Neuronal stem cell (in vitro differentiated cells): ENCODE results near the gene MFSD1.

Experiments used
- DNase-seq: peaks from one replicate; pipeline ENCODE4 v3.0.0-alpha.2; 2013; ENCODE audit warnings: low spot score
- H2AFZ ChIP-seq: one replicate; pipeline ENCODE4 v1.6.1; 2013; ENCODE audit warnings: mild to moderate bottlenecking, low read length, inconsistent platforms
- H2AK5ac ChIP-seq: 2 replicates; pipeline ENCODE4 v1.6.1; 2013; ENCODE audit warnings: low read depth, mild to moderate bottlenecking, inconsistent platforms, low read length, moderate library complexity, mixed read lengths
- H2BK120ac ChIP-seq: 2 replicates; pipeline ENCODE4 v1.6.1; 2013; ENCODE audit warnings: low read depth, mild to moderate bottlenecking, inconsistent platforms, low read length, moderate library complexity, mixed read lengths
- H2BK12ac ChIP-seq: one replicate; pipeline ENCODE4 v1.6.1; 2013; ENCODE audit warnings: low read length, inconsistent platforms
- H2BK15ac ChIP-seq: 2 replicates; pipeline ENCODE4 v1.6.1; 2013; ENCODE audit warnings: mild to moderate bottlenecking, low read length, inconsistent platforms, mixed read lengths
- H2BK5ac ChIP-seq: one replicate; pipeline ENCODE4 v1.6.1; 2013; ENCODE audit warnings: inconsistent platforms, mild to moderate bottlenecking, low read length, moderate library complexity
- H3K14ac ChIP-seq: one replicate; pipeline ENCODE4 v1.6.1; 2013; ENCODE audit warnings: low read length, inconsistent platforms
- H3K18ac ChIP-seq: 2 replicates; pipeline ENCODE4 v1.6.1; 2013; ENCODE audit warnings: low read length, inconsistent platforms
- H3K23ac ChIP-seq: 2 replicates; pipeline ENCODE4 v1.6.1; 2013; ENCODE audit warnings: low read depth, mild to moderate bottlenecking, mixed read lengths, low read length, inconsistent platforms; ENCODE audit not compliant: poor library complexity
- H3K27ac ChIP-seq: replicated peaks from 3 replicates; pipeline ENCODE4 v1.5.1; 2013; ENCODE audit warnings: low read length, inconsistent platforms
- H3K27me3 ChIP-seq, 3 experiments: 2 replicates each; pipeline ENCODE4 v1.6.1; 2013; ENCODE audit warnings: low read length in 3 of 3, mild to moderate bottlenecking in 2 of 3, inconsistent platforms in 1 of 3, low read depth in 1 of 3, mixed read lengths in 1 of 3, moderate library complexity in 1 of 3; ENCODE audit not compliant: control insufficient read depth in 3 of 3, insufficient read depth in 3 of 3
- H3K36me3 ChIP-seq, 2 donors: replicated peaks in 1 of 2; 2 replicates each; pipeline ENCODE4 v1.6.1; 2013; ENCODE audit warnings: low read length in 2 of 2; ENCODE audit not compliant: control insufficient read depth in 2 of 2, insufficient read depth in 2 of 2
- H3K4ac ChIP-seq: 2 replicates; pipeline ENCODE4 v1.6.1; 2013; ENCODE audit warnings: inconsistent platforms, mild to moderate bottlenecking, low read length, moderate library complexity
- H3K4me1 ChIP-seq, 2 donors: 1 replicate in 1 of 2; 2 replicates in 1 of 2; pipeline ENCODE4 v1.6.1; 2013; ENCODE audit warnings: low read length in 2 of 2, low read depth in 1 of 2; ENCODE audit not compliant: control insufficient read depth in 2 of 2, insufficient read depth in 1 of 2
- H3K4me2 ChIP-seq: one replicate; pipeline ENCODE4 v1.6.1; 2013; ENCODE audit warnings: mild to moderate bottlenecking, low read length, inconsistent platforms; ENCODE audit not compliant: insufficient read depth, poor library complexity, severe bottlenecking
- H3K4me3 ChIP-seq, 2 donors: 2 replicates each; pipeline ENCODE4 v1.5.1; 2013; ENCODE audit warnings: low read length in 2 of 2, mild to moderate bottlenecking in 2 of 2, inconsistent platforms in 1 of 2, moderate library complexity in 1 of 2
- H3K79me1 ChIP-seq: one replicate; pipeline ENCODE4 v1.6.1; 2013; ENCODE audit warnings: low read depth, mild to moderate bottlenecking, inconsistent platforms, low read length, moderate library complexity
- H3K9ac ChIP-seq: one replicate; pipeline ENCODE4 v1.6.1; 2013; ENCODE audit warnings: mild to moderate bottlenecking, low read depth, low read length, inconsistent platforms; ENCODE audit not compliant: poor library complexity
- H3K9me3 ChIP-seq, 2 donors: replicated peaks in 1 of 2; 2 replicates each; pipeline versions ENCODE3 to v1.6.1; 2013; ENCODE audit warnings: low read length in 2 of 2, mild to moderate bottlenecking in 2 of 2, inconsistent platforms in 1 of 2, low read depth in 1 of 2, mixed read lengths in 1 of 2, moderate library complexity in 1 of 2; ENCODE audit not compliant: control insufficient read depth in 2 of 2, insufficient read depth in 1 of 2
- H4K8ac ChIP-seq: one replicate; pipeline ENCODE4 v1.6.1; 2013; ENCODE audit warnings: low read depth, mild to moderate bottlenecking, inconsistent platforms, low read length, moderate library complexity
- H4K91ac ChIP-seq: one replicate; pipeline ENCODE4 v1.6.1; 2013; ENCODE audit warnings: low read length, low read depth, mild to moderate bottlenecking, inconsistent platforms; ENCODE audit not compliant: poor library complexity
- WGBS, 2 donors: extraction: QIAGEN DNeasy Blood & Tissue Kit; methylation state at CpG; one replicate each; pipeline ENCODE4 v1.1.7; 2013; ENCODE audit warnings: missing lambda C conversion rate in 2 of 2, mixed read lengths in 1 of 2; ENCODE audit not compliant: insufficient read length in 2 of 2, insufficient replicate concordance in 1 of 2; ENCODE audit errors: extremely low coverage in 2 of 2; 5-methylcytosine and 5-hydroxymethylcytosine counted together

MFSD1 gene

DNA sequence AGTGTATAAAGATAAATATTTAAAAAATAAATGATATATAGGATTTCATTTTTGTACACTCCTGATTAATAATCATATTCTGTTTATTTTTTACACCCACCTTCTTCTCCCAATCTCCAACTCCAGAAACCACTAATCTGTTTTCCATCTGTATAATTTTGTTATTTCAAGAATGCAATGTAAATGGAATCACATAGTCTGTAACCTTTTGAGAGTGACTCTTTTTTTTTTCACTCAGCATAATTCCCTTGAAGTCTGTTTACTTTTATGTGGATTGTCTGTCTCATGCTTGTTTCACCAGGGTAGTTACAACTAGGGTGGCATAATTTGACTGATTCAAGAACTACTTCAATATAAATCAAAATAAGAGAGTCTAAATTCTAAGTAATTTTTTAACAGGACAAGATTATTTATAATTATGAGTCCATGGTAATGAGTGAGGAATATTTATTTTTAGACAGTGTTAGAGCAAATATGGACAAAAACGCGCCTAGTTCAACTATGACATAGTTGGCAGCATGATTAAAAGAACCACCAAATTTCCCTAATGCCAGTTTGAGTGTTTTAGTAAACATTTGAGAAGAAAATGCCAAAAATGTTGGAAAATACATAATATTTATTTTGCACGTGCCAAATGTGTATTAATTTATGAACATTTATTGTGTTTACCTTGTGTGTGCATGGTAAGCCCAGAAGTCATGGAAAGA, 19.4 kb upstream of the MFSD1 start:
- no peak overlapping the region for H4K91ac ChIP-seq
- H3K27ac ChIP-seq: no peak overlapping the region
- H3K4me2 ChIP-seq: no peak overlapping the region
- H3K4ac ChIP-seq: no peak overlapping the region
- no peaks in the 10 kb centered on the region for H3K4me1 ChIP-seq
- no CpG with 5 or more reads among the region's 3 CpGs for WGBS, 2 donors
- H2BK15ac ChIP-seq: no peak overlapping the region
- no peak overlapping the region for H3K14ac ChIP-seq
- DNase-seq: no peak
- no peak overlapping the region for H2BK12ac ChIP-seq
- no peaks in the 10 kb centered on the region for H3K27me3 ChIP-seq
- H3K23ac ChIP-seq: no peak overlapping the region
- H3K9ac ChIP-seq: no peak overlapping the region
- no peaks in the 10 kb centered on the region for H3K79me1 ChIP-seq
- no peak overlapping the region for H2BK5ac ChIP-seq
- H3K4me3 ChIP-seq: no peak overlapping the region
- H4K8ac ChIP-seq: no peak overlapping the region
- no peak overlapping the region for H2BK120ac ChIP-seq
- no peaks in the 10 kb centered on the region for H3K36me3 ChIP-seq
- H3K18ac ChIP-seq: no peak overlapping the region
- no peak overlapping the region for H2AFZ ChIP-seq
- no peaks in the 10 kb centered on the region for H3K9me3 ChIP-seq
- no peak overlapping the region for H2AK5ac ChIP-seq

DNA sequence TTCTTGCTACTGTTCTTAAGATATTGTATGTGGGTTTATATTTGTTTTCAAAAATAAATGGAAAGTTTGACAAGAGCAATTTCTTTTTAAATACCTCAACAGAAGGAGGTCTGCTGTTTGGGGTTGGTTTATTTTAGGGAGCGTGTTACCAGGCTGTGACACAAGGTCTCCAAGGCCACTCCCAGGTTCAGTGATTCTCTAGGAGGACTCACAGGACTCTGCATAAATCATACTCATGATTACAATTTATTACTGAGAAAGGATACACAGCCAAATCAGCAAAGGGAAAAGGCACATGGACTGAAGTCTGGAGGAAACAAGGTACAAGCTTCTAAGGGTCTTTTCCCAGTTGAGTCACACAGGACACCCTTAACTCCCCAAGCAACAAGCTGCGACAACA, 18.8 kb upstream of the MFSD1 start:
- Histone ChIP-seq H4K8ac (no peak overlapping the region), H3K18ac (no peak overlapping the region), H3K23ac (no peak overlapping the region), H3K27me3 (no peaks in the 10 kb centered on the region), H4K91ac (no peak overlapping the region), H3K27ac (no peak overlapping the region), H3K9me3 (no peaks in the 10 kb centered on the region), H3K4ac (no peak overlapping the region), H3K79me1 (no peaks in the 10 kb centered on the region), H3K14ac (no peak overlapping the region), H3K36me3 (no peaks in the 10 kb centered on the region), H2AK5ac (no peak overlapping the region), H2BK12ac (no peak overlapping the region), H3K4me3 (no peak overlapping the region), H3K4me1 (no peaks in the 10 kb centered on the region), H2AFZ (no peak overlapping the region), H2BK15ac (no peak overlapping the region), H3K9ac (no peak overlapping the region), H3K4me2 (no peak overlapping the region), H2BK5ac (no peak overlapping the region), H2BK120ac (no peak overlapping the region)
- DNase-seq: no peak
- no CpG with 5 or more reads among the region's 2 CpGs for WGBS, 2 donors

GRCh38 chr3:158785972-158786371, 15.9 kb upstream of the MFSD1 start:
- H3K79me1 ChIP-seq: no peaks in the 10 kb centered on the region
- no peaks in the 10 kb centered on the region for H3K9me3 ChIP-seq
- H3K4me2 ChIP-seq: no peak overlapping the region
- no peaks in the 10 kb centered on the region for H3K36me3 ChIP-seq
- H2BK120ac ChIP-seq: no peak overlapping the region
- no peak overlapping the region for H3K4me3 ChIP-seq
- WGBS, 2 donors: no CpG with 5 or more reads among the region's 3 CpGs
- no peak overlapping the region for H3K14ac ChIP-seq
- H2AFZ ChIP-seq: no peak overlapping the region
- H2BK12ac ChIP-seq: no peak overlapping the region
- no peak overlapping the region for H4K91ac ChIP-seq
- H4K8ac ChIP-seq: no peak overlapping the region
- no peaks in the 10 kb centered on the region for H3K27me3 ChIP-seq
- H3K18ac ChIP-seq: no peak overlapping the region
- DNase-seq: no peak
- H3K9ac ChIP-seq: no peak overlapping the region
- no peak overlapping the region for H2BK15ac ChIP-seq
- H3K23ac ChIP-seq: no peak overlapping the region
- H3K4ac ChIP-seq: no peak overlapping the region
- H3K27ac ChIP-seq: no peak overlapping the region
- no peak overlapping the region for H2AK5ac ChIP-seq
- no peak overlapping the region for H2BK5ac ChIP-seq
- no peaks in the 10 kb centered on the region for H3K4me1 ChIP-seq

- Histone ChIP-seq H2BK12ac (no peak overlapping the region), H3K18ac (no peak overlapping the region), H3K4me1 (no peaks in the 10 kb centered on the region), H2BK5ac (no peak overlapping the region), H3K27ac (no peak overlapping the region), H3K4me3 (no peak overlapping the region), H2BK120ac (no peak overlapping the region), H3K36me3 (no peaks in the 10 kb centered on the region), H3K79me1 (no peaks in the 10 kb centered on the region), H4K8ac (no peak overlapping the region), H3K9ac (no peak overlapping the region), H4K91ac (no peak overlapping the region), H3K4me2 (no peak overlapping the region), H2BK15ac (no peak overlapping the region), H2AFZ (no peak overlapping the region), H3K4ac (no peak overlapping the region), H3K23ac (no peak overlapping the region), H3K9me3 (no peaks in the 10 kb centered on the region), H3K14ac (no peak overlapping the region), H3K27me3 (no peaks in the 10 kb centered on the region), H2AK5ac (no peak overlapping the region)
- WGBS, 2 donors: no CpG with 5 or more reads among the region's 1 CpG
- no peak for DNase-seq
Measured at GRCh38 chr3:158788446-158788845, 13.4 kb upstream of the MFSD1 start.
